Fibroblast of villous mesenchyme (primary cell): ENCODE measurements around the gene MAT1A. TPM values are rescaled to one million over a fixed set of nuclear protein-coding genes. Genes with fewer than 3 reads are reported as not detected.
"Not testable (repeated sequence)": the region's sequence is repeated elsewhere in the genome, so short reads cannot be mapped to it uniquely, and the experiment has no call there.

Source experiments
- DNase-seq: peaks from one replicate; pipeline ENCODE4 v3.0.0-alpha.2; 2010; ENCODE audit warnings: low read depth
- H3K4me3 ChIP-seq: 2 replicates; pipeline ENCODE4 v1.5.1; 2011; ENCODE audit warnings: low read depth, mild to moderate bottlenecking, low read length
- total RNA-seq: library from RNA; depleted of rRNA; stranded (reverse); fragments of >200 nt; gene quantifications from 2 replicates; pipeline ENCODE4 v1.2.3, GENCODE V29; 2012
- TF ChIP-seq, protein P1 (sequence below): IDR thresholded peaks from 2 replicates; pipeline ENCODE4 v1.5.1; 2012; ENCODE audit warnings: low read depth, mild to moderate bottlenecking, low read length; ENCODE audit not compliant: insufficient read depth

Gene MAT1A
- total RNA-seq, 1 donor: not detected

DNA sequence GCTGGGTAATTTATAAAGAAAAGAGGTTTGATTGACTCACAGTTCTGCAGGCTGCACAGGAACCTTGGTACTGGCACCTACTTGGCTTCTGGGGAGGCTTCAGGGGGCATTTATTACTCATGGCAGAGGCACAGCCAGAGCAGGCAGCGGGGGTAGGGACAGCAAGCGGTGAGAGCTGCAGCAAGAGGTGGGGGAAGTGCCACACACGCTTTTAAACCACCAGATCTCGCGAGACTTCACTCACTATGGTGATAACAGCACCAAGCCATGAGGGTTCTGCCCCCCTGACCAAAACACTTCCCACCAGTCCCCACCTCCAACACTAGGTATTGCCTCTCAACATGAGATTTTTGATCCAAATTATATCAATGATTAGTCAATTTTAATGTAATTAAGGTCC, 24.1 kb upstream of the MAT1A start:
- H3K4me3 ChIP-seq: no peak overlapping the region
- TF ChIP-seq, protein P1, sequence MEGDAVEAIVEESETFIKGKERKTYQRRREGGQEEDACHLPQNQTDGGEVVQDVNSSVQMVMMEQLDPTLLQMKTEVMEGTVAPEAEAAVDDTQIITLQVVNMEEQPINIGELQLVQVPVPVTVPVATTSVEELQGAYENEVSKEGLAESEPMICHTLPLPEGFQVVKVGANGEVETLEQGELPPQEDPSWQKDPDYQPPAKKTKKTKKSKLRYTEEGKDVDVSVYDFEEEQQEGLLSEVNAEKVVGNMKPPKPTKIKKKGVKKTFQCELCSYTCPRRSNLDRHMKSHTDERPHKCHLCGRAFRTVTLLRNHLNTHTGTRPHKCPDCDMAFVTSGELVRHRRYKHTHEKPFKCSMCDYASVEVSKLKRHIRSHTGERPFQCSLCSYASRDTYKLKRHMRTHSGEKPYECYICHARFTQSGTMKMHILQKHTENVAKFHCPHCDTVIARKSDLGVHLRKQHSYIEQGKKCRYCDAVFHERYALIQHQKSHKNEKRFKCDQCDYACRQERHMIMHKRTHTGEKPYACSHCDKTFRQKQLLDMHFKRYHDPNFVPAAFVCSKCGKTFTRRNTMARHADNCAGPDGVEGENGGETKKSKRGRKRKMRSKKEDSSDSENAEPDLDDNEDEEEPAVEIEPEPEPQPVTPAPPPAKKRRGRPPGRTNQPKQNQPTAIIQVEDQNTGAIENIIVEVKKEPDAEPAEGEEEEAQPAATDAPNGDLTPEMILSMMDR: no peak
- DNase-seq: no peak

DNA sequence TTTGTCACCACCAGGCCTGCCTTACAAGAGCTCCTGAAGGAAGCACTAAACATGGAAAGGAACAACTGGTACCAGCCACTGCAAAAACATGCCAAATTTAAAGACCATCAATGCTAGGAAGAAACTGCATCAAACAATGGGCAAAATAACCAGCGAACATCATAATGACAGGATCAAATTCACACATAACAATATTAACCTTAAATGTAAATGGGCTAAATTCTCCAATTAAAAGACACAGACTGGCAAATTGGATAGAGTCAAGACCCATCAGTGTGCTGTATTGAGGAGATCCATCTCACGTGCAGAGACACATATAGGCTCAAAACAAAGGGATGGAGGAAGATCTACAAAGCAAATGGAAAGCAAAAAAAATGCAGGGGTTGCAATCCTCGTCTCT, 16.5 kb upstream of the MAT1A start:
- not testable (repeated sequence) for DNase-seq, H3K4me3 ChIP-seq

DNA sequence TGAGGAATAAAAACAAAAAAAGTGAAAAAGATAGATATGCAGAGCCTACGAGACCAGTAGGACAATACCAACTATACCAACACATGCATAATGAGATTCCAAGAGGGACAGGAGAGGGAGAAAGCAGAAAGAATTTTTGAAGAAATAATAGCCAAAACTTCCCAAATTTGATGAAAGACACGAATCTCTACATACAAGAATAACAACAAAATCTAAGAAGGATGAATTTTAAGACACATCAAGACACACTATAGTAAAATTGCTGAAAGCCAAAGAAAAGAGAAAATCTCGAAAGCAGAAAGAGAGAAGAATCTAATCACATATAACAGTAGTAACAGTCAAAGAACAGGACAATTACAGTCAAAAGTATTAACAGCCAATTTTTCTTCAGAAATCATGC, 7.5 kb upstream of the MAT1A start:
- no peak overlapping the region for H3K4me3 ChIP-seq
- TF ChIP-seq, protein P1: no peak
- DNase-seq: no peak

DNA sequence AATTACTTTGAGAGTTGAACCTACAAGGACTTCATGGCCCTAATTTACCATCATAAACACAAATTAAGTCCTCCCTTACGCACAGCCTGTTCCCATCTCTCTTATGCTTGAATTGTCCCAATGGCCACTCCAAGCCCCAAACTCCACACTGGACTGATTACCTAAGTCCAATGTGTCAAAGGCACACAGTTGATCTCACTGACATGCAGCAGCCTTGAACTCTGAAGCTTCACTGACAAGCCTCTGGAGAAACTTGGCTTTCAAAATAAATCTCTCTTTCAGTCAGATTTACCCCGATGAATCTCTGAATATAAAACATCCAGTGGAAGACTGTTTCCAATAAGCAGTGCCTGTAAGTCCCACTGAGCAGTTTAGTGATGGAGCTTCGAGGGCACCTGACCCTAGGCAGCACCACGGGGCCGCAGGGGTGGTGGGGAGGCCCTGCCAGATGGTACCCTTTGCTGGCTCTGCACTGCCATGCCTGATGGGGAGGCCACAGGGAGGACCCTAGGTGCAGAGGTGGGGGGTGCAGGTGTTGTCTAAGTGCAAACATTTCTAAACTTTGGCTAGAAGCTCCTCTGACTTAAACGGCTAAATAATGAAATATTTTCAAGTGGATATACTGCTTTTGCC, 3.3 kb upstream of the MAT1A start:
- no peak for DNase-seq
- TF ChIP-seq, protein P1: no peak
- H3K4me3 ChIP-seq: no peak overlapping the region

DNA sequence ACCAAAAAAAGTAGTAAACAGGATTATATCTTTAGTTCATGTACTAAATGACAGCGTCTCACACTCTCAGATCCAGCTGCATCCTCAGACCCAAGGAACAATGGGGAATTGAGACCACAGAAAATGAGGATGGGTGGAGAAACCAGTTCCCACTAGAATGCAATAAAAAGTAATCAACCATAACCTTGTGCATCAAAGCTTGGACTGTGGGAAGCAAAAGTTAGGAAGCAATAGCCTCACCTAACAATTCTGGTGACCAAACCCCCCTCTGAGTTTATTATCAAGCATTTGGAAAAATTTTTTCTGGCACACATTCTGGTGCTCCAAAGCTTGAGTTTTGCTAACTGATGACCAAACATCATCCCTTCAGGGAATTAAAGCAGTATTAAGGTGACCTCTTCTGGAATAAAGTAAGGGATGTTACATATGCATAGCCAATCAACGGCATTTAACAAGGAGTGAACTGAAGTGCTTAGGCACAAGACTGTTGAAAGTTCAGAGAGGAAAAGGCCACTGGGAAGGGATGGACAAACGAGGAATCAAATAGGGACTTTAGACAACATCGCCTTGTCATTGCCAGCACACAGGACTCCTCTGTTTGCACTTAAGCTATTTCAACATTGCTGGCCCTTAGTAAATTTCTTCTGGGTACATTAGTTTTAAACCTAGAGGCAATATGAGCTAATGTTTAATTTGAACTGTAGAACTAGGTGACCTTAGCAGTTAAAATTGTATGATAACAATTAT, 1.2 kb upstream of the MAT1A start:
- TF ChIP-seq, protein P1: no peak
- no peak for DNase-seq
- H3K4me3 ChIP-seq: no peak overlapping the region

DNA sequence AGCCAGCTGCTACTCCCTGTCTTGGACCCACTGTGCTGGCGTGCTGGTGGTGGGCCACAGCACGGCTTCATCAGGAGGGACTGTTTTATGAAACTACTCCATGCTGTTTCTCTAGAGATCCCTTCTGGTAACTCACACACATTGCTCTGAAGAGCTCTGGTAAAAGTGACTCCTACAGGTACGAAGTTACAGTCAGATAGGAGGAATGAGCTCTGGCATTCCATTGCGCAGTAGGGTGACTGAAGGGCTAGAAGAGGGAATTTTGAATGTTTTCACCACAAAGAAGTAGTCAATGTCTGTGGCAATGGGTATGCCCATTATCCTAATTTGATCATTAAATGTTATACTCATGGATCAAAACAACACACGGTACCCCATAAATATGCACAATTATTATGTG, 609 bp downstream of the MAT1A start:
- no peak for DNase-seq
- H3K4me3 ChIP-seq: no peak overlapping the region
- TF ChIP-seq, protein P1: no peak

DNA sequence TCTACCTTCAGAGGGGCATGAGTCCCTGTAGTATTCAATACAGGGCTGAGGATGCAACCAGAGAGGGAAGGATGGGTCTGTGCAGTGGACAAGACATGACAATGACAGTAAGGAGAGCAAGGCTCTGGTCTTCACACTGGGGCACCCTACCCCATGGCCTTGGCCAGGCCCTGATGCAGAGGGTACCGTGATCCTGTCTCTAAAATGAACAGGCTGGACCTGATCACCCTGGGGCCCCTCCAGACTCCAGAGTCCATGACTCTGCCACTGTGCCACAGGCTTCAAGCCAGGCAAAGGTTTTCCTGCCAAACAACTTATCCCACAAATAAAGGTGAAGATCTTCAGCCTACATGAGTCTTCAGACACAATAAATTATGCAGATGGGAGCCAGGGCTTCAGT, 4.9 kb downstream of the MAT1A start:
- no peak for DNase-seq
- TF ChIP-seq, protein P1: no peak
- H3K4me3 ChIP-seq: no peak overlapping the region
